Liver (tissue), 9 donors: ENCODE data around the gene CMTM8. TPM values are rescaled to one million over a fixed set of nuclear protein-coding genes. Genes with fewer than 3 reads are reported as not detected.

Source experiments
- DNase-seq: peaks from one replicate; pipeline ENCODE4 v3.0.0-alpha.2; 2017; ENCODE audit warnings: low spot score
- H3K27ac ChIP-seq, 2 donors: one replicate each; pipeline ENCODE4 v1.7.0; 2013; ENCODE audit warnings: inconsistent platforms in 2 of 2, low read length in 2 of 2, control low read depth in 1 of 2, low read depth in 1 of 2, mild to moderate bottlenecking in 1 of 2
- H3K27me3 ChIP-seq, 4 donors: one replicate each; pipeline versions ENCODE4 v1.6.1 to v1.7.0; 2013; ENCODE audit warnings: low read length in 3 of 4, inconsistent platforms in 1 of 4, mild to moderate bottlenecking in 1 of 4, moderate library complexity in 1 of 4; ENCODE audit not compliant: control insufficient read depth in 4 of 4, insufficient read depth in 4 of 4
- H3K36me3 ChIP-seq, 4 donors: one replicate each; pipeline versions ENCODE4 v1.6.1 to v1.7.0; 2013; ENCODE audit warnings: low read length in 3 of 4, mild to moderate bottlenecking in 3 of 4, low read depth in 1 of 4, moderate library complexity in 1 of 4; ENCODE audit not compliant: control insufficient read depth in 4 of 4, insufficient read depth in 3 of 4
- H3K4me1 ChIP-seq, 4 donors: one replicate each; pipeline versions ENCODE4 v1.6.1 to v1.7.0; 2013; ENCODE audit warnings: low read length in 3 of 4, mild to moderate bottlenecking in 3 of 4, moderate library complexity in 1 of 4; ENCODE audit not compliant: control insufficient read depth in 4 of 4, insufficient read depth in 4 of 4
- H3K4me3 ChIP-seq, 3 donors: one replicate each; pipeline versions ENCODE4 v1.6.1 to v1.7.0; 2013; ENCODE audit warnings: low read length in 3 of 3, control low read depth in 1 of 3, low read depth in 1 of 3, mild to moderate bottlenecking in 1 of 3
- H3K9ac ChIP-seq, 2 donors: one replicate each; pipeline ENCODE4 v1.7.0; 2013; ENCODE audit warnings: low read length in 2 of 2, mild to moderate bottlenecking in 2 of 2, moderate library complexity in 2 of 2, control low read depth in 1 of 2, low read depth in 1 of 2
- H3K9me3 ChIP-seq, 4 donors: one replicate each; pipeline versions ENCODE4 v1.6.1 to v1.7.0; 2013; ENCODE audit warnings: low read length in 3 of 4; ENCODE audit not compliant: control insufficient read depth in 4 of 4
- EGR1 ChIP-seq, 2 donors: IDR thresholded peaks; 2 replicates each; pipeline ENCODE4 v1.6.1; 2016 to 2018; ENCODE audit warnings: antibody characterized with exemption in 2 of 2, low read depth in 2 of 2
- FOXA2 ChIP-seq: IDR thresholded peaks from 2 replicates; pipeline ENCODE4 v1.6.1; 2016; ENCODE audit warnings: antibody characterized with exemption
- GABPA ChIP-seq, 2 donors: IDR thresholded peaks in 1 of 2; conservative IDR thresholded peaks in 1 of 2; 2 replicates each; pipeline ENCODE4 v1.6.1; 2016; ENCODE audit warnings: antibody characterized with exemption in 2 of 2, mild to moderate bottlenecking in 1 of 2, moderate library complexity in 1 of 2
- HNF4A ChIP-seq, 2 donors: conservative IDR thresholded peaks; 2 replicates each; pipeline ENCODE4 v1.6.1; 2016; ENCODE audit warnings: antibody characterized with exemption in 2 of 2, mild to moderate bottlenecking in 2 of 2
- NR2F2 ChIP-seq: IDR thresholded peaks from 2 replicates; pipeline ENCODE4 v1.6.1; 2016; ENCODE audit warnings: antibody characterized with exemption
- RAD21 ChIP-seq, 2 donors: IDR thresholded peaks; 2 replicates each; pipeline ENCODE4 v1.6.1; 2016; ENCODE audit warnings: antibody characterized with exemption in 2 of 2, mild to moderate bottlenecking in 2 of 2
- REST ChIP-seq: IDR thresholded peaks from 2 replicates; pipeline ENCODE4 v1.6.1; 2016; ENCODE audit warnings: antibody characterized with exemption, mild to moderate bottlenecking
- RXRA ChIP-seq, 2 donors: IDR thresholded peaks; 2 replicates each; pipeline ENCODE4 v1.6.1; 2017 to 2018; ENCODE audit warnings: antibody characterized with exemption in 2 of 2, mild to moderate bottlenecking in 1 of 2
- TAF1 ChIP-seq: conservative IDR thresholded peaks from 2 replicates; pipeline ENCODE4 v1.6.1; 2016; ENCODE audit warnings: antibody characterized with exemption, mild to moderate bottlenecking
- YY1 ChIP-seq: IDR thresholded peaks from 2 replicates; pipeline ENCODE4 v1.6.1; 2016; ENCODE audit warnings: antibody characterized with exemption, mild to moderate bottlenecking
- ZBTB33 ChIP-seq: IDR thresholded peaks from 2 replicates; pipeline ENCODE4 v1.6.1; 2016; ENCODE audit warnings: antibody characterized with exemption
- WGBS: extraction: QIAGEN DNeasy Blood & Tissue Kit; methylation state at CpG from one replicate; pipeline ENCODE4 v1.1.7; 2013; 5-methylcytosine and 5-hydroxymethylcytosine counted together
- polyA plus RNA-seq, 2 donors: library from polyadenylated mRNA; stranded (reverse) in 1 of 2; unstranded in 1 of 2; fragments of 200-250 nt in 1 of 2; fragments of >200 nt in 1 of 2; fragmentation: Nextera tagmentation in 1 of 2; extraction: Ambion mirVana in 1 of 2; gene quantifications; one replicate each; pipeline versions ENCODE4 v1.2.1 to v1.2.3, GENCODE V29; 2013 to 2015
- total RNA-seq, 2 donors: library from RNA; depleted of rRNA; stranded (reverse); fragments of >200 nt; gene quantifications; one replicate each; pipeline ENCODE4 v1.2.3, GENCODE V29; 2014
- TF ChIP-seq, protein P1 (sequence below): fragments of 150-350 bp; IDR thresholded peaks from 2 replicates; pipeline ENCODE4 v1.5.1; 2017; ENCODE audit warnings: improper control_type of control experiment, low read depth, low read length; ENCODE audit not compliant: missing input control
- TF ChIP-seq, protein P2 (sequence below): IDR thresholded peaks from 2 replicates; pipeline ENCODE4 v1.6.1; 2016; ENCODE audit warnings: antibody characterized with exemption
- donor health status: healthy.
- donor health status: healthy.
- donor health status: healthy.
- donor health status: healthy.
- donor health status: healthy.

Gene CMTM8
- total and polyA plus RNA-seq, 4 donors: 4.3 to 44.6 (median 12.5) TPM

GRCh38 chr3:32398531-32398930, 160.1 kb downstream of the CMTM8 start (continued):
- TF ChIP-seq REST: no peak
- no peak for TF ChIP-seq RXRA (IDR thresholded peaks at IDR 0.05)

GRCh38 chr3:32399030-32399620, 160.6 kb downstream of the CMTM8 start:
- Histone ChIP-seq H3K27me3 (no peaks in the 10 kb centered on the region), H3K27ac (peak overlapping the region; percentile 3 to 41), H3K36me3 (no peaks in the 10 kb centered on the region), H3K9ac (no peak overlapping the region), H3K4me1 (peaks cover 0 to 10% (median 5%) of the 10 kb centered on the region in 4 donors), H3K4me3 (no peak overlapping the region), H3K9me3 (no peaks in the 10 kb centered on the region)
- WGBS: 51% methylated on average over 2 of the region's 2 CpGs
- no peak for DNase-seq
- TF ChIP-seq HNF4A (conservative IDR thresholded peaks at IDR 0.05) (no peak), GABPA (IDR thresholded peaks at IDR 0.05 in 1 of 2, conservative IDR thresholded peaks at IDR 0.05 in 1 of 2) (no peak), FOXA2 (no peak), RAD21 (IDR thresholded peaks at IDR 0.05) (peak; percentile 81), YY1 (no peak), ZBTB33 (no peak), TAF1 (no peak), RXRA (IDR thresholded peaks at IDR 0.05) (no peak)
- TF ChIP-seq, protein P1, sequence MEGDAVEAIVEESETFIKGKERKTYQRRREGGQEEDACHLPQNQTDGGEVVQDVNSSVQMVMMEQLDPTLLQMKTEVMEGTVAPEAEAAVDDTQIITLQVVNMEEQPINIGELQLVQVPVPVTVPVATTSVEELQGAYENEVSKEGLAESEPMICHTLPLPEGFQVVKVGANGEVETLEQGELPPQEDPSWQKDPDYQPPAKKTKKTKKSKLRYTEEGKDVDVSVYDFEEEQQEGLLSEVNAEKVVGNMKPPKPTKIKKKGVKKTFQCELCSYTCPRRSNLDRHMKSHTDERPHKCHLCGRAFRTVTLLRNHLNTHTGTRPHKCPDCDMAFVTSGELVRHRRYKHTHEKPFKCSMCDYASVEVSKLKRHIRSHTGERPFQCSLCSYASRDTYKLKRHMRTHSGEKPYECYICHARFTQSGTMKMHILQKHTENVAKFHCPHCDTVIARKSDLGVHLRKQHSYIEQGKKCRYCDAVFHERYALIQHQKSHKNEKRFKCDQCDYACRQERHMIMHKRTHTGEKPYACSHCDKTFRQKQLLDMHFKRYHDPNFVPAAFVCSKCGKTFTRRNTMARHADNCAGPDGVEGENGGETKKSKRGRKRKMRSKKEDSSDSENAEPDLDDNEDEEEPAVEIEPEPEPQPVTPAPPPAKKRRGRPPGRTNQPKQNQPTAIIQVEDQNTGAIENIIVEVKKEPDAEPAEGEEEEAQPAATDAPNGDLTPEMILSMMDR: peak; percentile 59

DNA sequence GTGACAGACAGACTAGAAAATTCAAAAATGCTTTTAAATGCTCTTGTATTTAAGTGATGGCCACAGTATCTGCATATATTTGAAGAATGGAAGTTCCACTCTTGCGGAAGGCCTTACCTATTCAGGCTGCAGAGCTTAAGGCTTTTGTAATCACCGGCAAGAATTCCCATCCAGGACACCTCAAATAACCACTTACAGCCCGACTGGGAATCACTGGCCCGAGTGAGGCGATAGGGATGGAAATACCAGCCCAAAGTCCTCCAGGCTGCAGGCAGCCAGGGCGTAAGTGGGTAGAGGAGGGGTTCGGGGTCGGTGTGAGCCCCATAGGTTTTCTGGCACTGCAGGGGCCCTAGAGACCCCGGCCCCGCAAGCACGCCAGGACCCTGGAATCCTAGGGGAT, 162.6 kb downstream of the CMTM8 start:
- peaks cover 0 to 10% (median 6%) of the 10 kb centered on the region in 4 donors for H3K4me1 ChIP-seq
- DNase-seq: no peak
- no peak for TF ChIP-seq EGR1 (IDR thresholded peaks at IDR 0.05; ENCODE audit: low read depth in 2 of 2)
- TF ChIP-seq RXRA (IDR thresholded peaks at IDR 0.05): no peak
- TF ChIP-seq, protein P2, sequence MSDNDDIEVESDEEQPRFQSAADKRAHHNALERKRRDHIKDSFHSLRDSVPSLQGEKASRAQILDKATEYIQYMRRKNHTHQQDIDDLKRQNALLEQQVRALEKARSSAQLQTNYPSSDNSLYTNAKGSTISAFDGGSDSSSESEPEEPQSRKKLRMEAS: peak; percentile 10
- no peak for TF ChIP-seq NR2F2

More for the DNA sequence above, 162.6 kb downstream of the CMTM8 start:
- H3K36me3 ChIP-seq: no peaks in the 10 kb centered on the region
- peak overlapping the region in 1 of 2 donors; percentile 73 for H3K9ac ChIP-seq
- H3K4me3 ChIP-seq: peak overlapping the region in 2 of 3 donors; percentile 64 to 74
- no peaks in the 10 kb centered on the region for H3K27me3 ChIP-seq
- WGBS: 10% methylated on average over 11 of the region's 11 CpGs
- peak overlapping the region; percentile 91 for H3K27ac ChIP-seq
- H3K9me3 ChIP-seq: no peaks in the 10 kb centered on the region
